ENCODE measurements around the gene DCANP1.

- no peak for TF ChIP-seq SIN3A (IDR thresholded peaks at IDR 0.05; ENCODE audit: borderline replicate concordance, insufficient read depth, low read length)
- no peak for TF ChIP-seq POLR2AphosphoS5 (IDR thresholded peaks at IDR 0.05; ENCODE audit: low read depth, low read length)
Observed at GRCh38 chr5:135446206-135446605, 942 bp downstream of the DCANP1 start.

Measured in PFSK-1 (cell line).